Endodermal cell (in vitro differentiated cells): Measurements from ENCODE around the gene MORN1. TPM values are rescaled to one million over a fixed set of nuclear protein-coding genes. Genes with fewer than 3 reads are reported as not detected.

Experiments
- DNase-seq: peaks from one replicate; pipeline ENCODE4 v3.0.0-alpha.2; 2017
- H3K27ac ChIP-seq: 2 replicates; pipeline ENCODE4 v1.5.1; 2013; ENCODE audit warnings: mild to moderate bottlenecking, low read depth, low read length, moderate library complexity
- H3K27me3 ChIP-seq: 2 replicates; pipeline ENCODE4 v1.6.1; 2013; ENCODE audit warnings: mild to moderate bottlenecking, low read length, moderate library complexity; ENCODE audit not compliant: insufficient read depth, control insufficient read depth, poor library complexity, severe bottlenecking
- H3K36me3 ChIP-seq: 2 replicates; pipeline ENCODE4 v1.7.0; 2013; ENCODE audit warnings: mild to moderate bottlenecking, low read length, moderate library complexity; ENCODE audit not compliant: control insufficient read depth, insufficient read depth
- H3K4me1 ChIP-seq: one replicate; pipeline ENCODE4 v1.7.0; 2013; ENCODE audit warnings: low read length; ENCODE audit not compliant: control insufficient read depth, insufficient read depth
- H3K4me3 ChIP-seq: 2 replicates; pipeline ENCODE4 v1.5.1; 2013; ENCODE audit warnings: mild to moderate bottlenecking, low read length, moderate library complexity
- H3K9ac ChIP-seq: 2 replicates; pipeline ENCODE4 v1.6.1; 2013; ENCODE audit warnings: mild to moderate bottlenecking, low read length, moderate library complexity; ENCODE audit not compliant: poor library complexity, severe bottlenecking; ENCODE audit errors: extremely low read depth
- H3K9me3 ChIP-seq: 2 replicates; pipeline ENCODE4 v1.6.1; 2013; ENCODE audit warnings: mild to moderate bottlenecking, low read length, moderate library complexity; ENCODE audit not compliant: control insufficient read depth
- H3K27ac Mint-ChIP-seq: 2 replicates; pipeline ENCODE4 v1.8.0; 2020; ENCODE audit warnings: mixed read lengths
- H3K27me3 Mint-ChIP-seq: 2 replicates; pipeline ENCODE4 v1.8.0; 2021; ENCODE audit warnings: mild to moderate bottlenecking, mixed read lengths; ENCODE audit not compliant: insufficient read depth
- H3K36me3 Mint-ChIP-seq: 2 replicates; pipeline ENCODE4 v1.8.0; 2020; ENCODE audit warnings: low read depth, mixed read lengths
- H3K4me1 Mint-ChIP-seq: 2 replicates; pipeline ENCODE4 v1.8.0; 2020; ENCODE audit warnings: mixed read lengths
- H3K4me3 Mint-ChIP-seq: 2 replicates; pipeline ENCODE4 v1.8.0; 2020; ENCODE audit warnings: mild to moderate bottlenecking, moderate library complexity, mixed read lengths
- H3K9me3 Mint-ChIP-seq: 2 replicates; pipeline ENCODE4 v1.8.0; 2020; ENCODE audit warnings: mild to moderate bottlenecking, mixed read lengths
- WGBS, 2 experiments: methylation state at CpG; one replicate each; pipeline versions ENCODE4 v1.1.5 to v1.1.7; 2013; ENCODE audit warnings: missing lambda C conversion rate in 2 of 2, mixed read lengths in 1 of 2; ENCODE audit not compliant: insufficient coverage in 1 of 2, insufficient read length in 1 of 2; 5-methylcytosine and 5-hydroxymethylcytosine counted together
- total RNA-seq, 2 donors: library from RNA; stranded (reverse); fragmentation: NEBNext Ultra II Directional in 1 of 2; extraction: Animal tissue kit (Norgen Biotek cat#: 25700) in 1 of 2; gene quantifications; 2 replicates in 1 of 2; 3 replicates in 1 of 2; pipeline ENCODE4 v1.2.1, GENCODE V29; 2021
- TF ChIP-seq, protein P1 (sequence below): fragments of 200-600 bp; sonication (generic); conservative IDR thresholded peaks from 2 replicates; pipeline ENCODE4 v1.5.0; 2021; ENCODE audit warnings: antibody characterized with exemption, mild to moderate bottlenecking

MORN1 gene
- total RNA-seq, 2 donors from 2014 or later, result 21.3 to 24.9 TPM

DNA sequence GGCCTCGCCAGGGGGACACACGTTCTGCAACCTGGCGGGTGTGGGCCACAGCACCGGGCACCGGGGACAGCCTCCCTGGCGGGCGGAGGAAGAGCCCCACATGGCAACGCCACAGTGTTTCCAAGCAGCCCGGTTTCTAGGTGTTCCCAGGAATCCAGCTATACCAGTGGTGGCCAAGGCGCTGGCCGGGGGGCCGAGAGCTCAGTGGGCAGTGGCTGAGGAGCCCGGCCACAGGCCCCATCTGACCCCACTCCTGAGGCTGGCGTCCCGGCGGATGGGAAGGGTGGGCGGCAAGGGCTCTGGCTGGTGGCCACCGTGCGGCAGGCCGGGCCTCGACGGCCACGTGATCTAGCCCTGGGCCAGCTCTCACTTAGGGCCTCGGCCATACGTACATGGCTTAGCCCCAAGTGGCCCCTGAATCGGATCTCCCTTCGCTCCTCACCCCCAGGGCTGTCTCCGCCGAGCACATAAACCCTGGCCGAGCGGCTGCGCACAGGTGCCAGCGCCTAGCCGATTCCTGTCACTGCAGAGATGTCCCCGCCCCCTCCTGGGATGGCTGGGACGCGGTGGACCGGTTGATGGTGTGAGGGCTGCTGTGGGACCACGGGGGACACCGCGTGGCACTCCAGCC lies 68.7 kb downstream of the MORN1 start:
- Mint-ChIP-seq H3K36me3 (no peaks in the 10 kb centered on the region), H3K4me1 (no peaks in the 10 kb centered on the region), H3K27me3 (peaks cover 13% of the 10 kb centered on the region), H3K9me3 (peaks cover 2% of the 10 kb centered on the region), H3K4me3 (no peak overlapping the region), H3K27ac (no peak overlapping the region)
- H3K9ac ChIP-seq, result no peak overlapping the region
- no peaks in the 10 kb centered on the region for H3K4me1 ChIP-seq
- no peak for DNase-seq
- peak overlapping the region; percentile 96 for H3K27ac ChIP-seq
- WGBS, 2 experiments, result 83 to 94% methylated on average over 12 to 41 of the region's 41 CpGs
- no peaks in the 10 kb centered on the region for H3K9me3 ChIP-seq
- no peaks in the 10 kb centered on the region for H3K36me3 ChIP-seq
- no peak overlapping the region for H3K4me3 ChIP-seq
- TF ChIP-seq, protein P1, sequence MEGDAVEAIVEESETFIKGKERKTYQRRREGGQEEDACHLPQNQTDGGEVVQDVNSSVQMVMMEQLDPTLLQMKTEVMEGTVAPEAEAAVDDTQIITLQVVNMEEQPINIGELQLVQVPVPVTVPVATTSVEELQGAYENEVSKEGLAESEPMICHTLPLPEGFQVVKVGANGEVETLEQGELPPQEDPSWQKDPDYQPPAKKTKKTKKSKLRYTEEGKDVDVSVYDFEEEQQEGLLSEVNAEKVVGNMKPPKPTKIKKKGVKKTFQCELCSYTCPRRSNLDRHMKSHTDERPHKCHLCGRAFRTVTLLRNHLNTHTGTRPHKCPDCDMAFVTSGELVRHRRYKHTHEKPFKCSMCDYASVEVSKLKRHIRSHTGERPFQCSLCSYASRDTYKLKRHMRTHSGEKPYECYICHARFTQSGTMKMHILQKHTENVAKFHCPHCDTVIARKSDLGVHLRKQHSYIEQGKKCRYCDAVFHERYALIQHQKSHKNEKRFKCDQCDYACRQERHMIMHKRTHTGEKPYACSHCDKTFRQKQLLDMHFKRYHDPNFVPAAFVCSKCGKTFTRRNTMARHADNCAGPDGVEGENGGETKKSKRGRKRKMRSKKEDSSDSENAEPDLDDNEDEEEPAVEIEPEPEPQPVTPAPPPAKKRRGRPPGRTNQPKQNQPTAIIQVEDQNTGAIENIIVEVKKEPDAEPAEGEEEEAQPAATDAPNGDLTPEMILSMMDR, result no peak
- H3K27me3 ChIP-seq, result peaks cover 8% of the 10 kb centered on the region

DNA sequence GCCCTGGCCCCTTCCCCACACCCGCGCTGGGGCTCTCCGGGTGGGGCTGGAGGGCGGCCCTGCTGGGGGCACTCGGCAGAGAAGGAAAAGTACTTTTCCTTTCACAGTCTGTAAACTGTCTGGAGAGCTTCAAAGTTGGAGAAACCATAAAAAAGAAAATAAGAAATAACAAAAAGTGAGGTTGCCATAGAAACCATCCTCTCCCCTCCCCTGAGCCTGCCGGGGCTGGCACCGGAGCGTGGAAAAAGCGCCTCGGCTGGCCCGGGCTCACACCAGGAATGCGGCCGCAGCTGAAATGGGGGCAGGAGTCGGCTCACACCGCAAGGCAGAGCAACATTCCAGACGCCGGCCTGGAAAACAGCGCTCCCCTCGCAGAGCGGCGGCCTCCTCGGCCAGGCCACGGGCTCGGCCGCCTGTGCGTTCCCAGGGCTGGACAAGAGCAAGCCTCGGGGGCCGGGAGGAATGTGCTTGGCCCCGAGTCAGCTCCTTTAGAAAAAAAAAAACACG lies 69.2 kb downstream of the MORN1 start:
- no peak overlapping the region for H3K4me3 ChIP-seq
- peaks cover under 1% of the 10 kb centered on the region for H3K4me1 Mint-ChIP-seq
- H3K9me3 Mint-ChIP-seq, result peaks cover 2% of the 10 kb centered on the region
- peaks cover 11% of the 10 kb centered on the region for H3K27me3 Mint-ChIP-seq
- no peaks in the 10 kb centered on the region for H3K36me3 ChIP-seq
- peak; percentile 69 for DNase-seq
- peak overlapping the region; percentile 39 for H3K27ac Mint-ChIP-seq
- H3K9ac ChIP-seq, result no peak overlapping the region
- H3K27me3 ChIP-seq, result peaks cover 8% of the 10 kb centered on the region
- H3K4me1 ChIP-seq, result no peaks in the 10 kb centered on the region
- no peaks in the 10 kb centered on the region for H3K9me3 ChIP-seq
- H3K27ac ChIP-seq, result peak overlapping the region; percentile 96
- no peaks in the 10 kb centered on the region for H3K36me3 Mint-ChIP-seq
- TF ChIP-seq, protein P1, result no peak
- WGBS, 2 experiments, result 73 to 79% methylated on average over 12 to 30 of the region's 30 CpGs
- no peak overlapping the region for H3K4me3 Mint-ChIP-seq

DNA sequence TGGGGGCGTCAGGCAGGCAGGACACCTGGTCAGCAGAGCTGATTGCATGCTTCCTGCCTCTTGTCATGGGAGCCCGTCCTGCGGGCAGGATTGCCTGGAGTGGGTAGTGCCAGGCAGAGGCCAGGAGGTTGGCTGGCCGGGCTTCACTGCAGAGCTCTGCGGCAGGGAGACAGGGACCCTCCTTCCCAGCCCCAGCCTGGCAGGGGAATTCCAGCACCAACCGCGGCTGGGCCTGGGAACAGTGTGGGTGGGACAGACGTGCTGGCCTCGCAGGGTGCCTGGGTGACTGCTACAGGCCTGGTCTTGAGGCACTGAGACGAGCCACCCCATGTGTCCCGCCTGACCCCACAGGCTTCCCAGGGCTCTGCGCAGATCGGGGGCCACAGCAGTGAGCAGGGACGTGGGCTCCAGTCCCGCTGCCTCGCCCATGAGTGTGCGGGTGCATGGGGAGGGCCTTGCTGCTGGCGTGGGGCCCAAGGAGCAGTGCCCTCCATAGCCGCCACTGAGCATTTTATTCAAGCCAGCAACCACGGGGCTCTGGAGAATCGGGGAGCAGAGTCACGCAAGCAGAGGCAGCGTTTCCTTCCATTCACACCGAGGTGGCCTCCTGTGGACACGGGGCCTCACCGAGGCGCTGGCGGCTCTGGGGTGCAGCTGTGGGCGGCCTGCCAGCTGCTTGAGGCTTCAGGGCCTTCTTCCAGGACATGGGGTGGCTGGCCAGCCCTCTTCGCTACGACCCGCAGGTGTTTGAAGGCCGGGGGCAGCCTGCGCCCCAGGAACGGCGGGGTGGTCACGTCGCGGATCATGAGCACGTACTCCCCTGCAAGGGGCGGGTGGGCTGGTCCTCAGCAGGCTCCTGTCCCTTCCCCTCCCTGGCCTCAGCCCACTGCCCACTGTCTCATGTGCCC lies 70.3 kb downstream of the MORN1 start:
- H3K27me3 ChIP-seq, result peaks cover 8% of the 10 kb centered on the region
- no peaks in the 10 kb centered on the region for H3K36me3 Mint-ChIP-seq
- H3K36me3 ChIP-seq, result no peaks in the 10 kb centered on the region
- no peaks in the 10 kb centered on the region for H3K4me1 ChIP-seq
- H3K27ac ChIP-seq, result peak overlapping the region; percentile 96
- no peak overlapping the region for H3K4me3 ChIP-seq
- peaks cover 2% of the 10 kb centered on the region for H3K9me3 Mint-ChIP-seq
- DNase-seq, result no peak
- peaks cover 10% of the 10 kb centered on the region for H3K27me3 Mint-ChIP-seq
- 91 to 95% methylated on average over 33 to 41 of the region's 41 CpGs for WGBS, 2 experiments
- no peak overlapping the region for H3K4me3 Mint-ChIP-seq
- H3K27ac Mint-ChIP-seq, result peak overlapping the region; percentile 61
- TF ChIP-seq, protein P1, result no peak
- H3K4me1 Mint-ChIP-seq, result peaks cover 2% of the 10 kb centered on the region
- H3K9ac ChIP-seq, result no peak overlapping the region
- H3K9me3 ChIP-seq, result no peaks in the 10 kb centered on the region
